ENCODE data around the gene RRP12. TPM values are rescaled to one million over a fixed set of nuclear protein-coding genes. Genes with fewer than 3 reads are reported as not detected.
A peak's percentile ranks its signal among the peaks of the same experiment; 100 is the strongest.

Gene RRP12
- total and polyA plus RNA-seq, 4 donors, result 12.7 to 44.2 (median 21.8) TPM

DNA sequence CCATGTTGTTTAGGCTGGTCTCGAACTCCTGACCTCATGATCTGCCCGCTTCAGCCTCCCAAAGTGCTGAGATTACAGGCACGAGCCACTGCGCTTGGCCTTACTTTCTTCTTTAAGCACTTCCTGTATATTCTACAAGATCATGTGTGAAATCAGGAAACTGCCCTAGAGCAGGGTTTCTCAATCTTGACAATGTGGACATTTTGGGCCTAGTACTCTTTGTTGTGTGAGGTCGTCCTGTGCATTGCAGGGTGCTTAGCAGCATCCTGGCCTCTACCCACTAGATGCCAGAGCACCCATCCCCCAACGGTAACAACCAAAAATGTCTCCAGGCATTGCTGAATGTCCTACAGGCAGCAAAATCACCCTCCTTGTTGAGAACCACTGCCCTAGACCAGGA, 24.7 kb downstream of the RRP12 start:
- Histone ChIP-seq H3K9ac (ENCODE audit: insufficient read depth in 1 of 2, low read length in 2 of 2) (no peak overlapping the region), H3K9me3 (ENCODE audit: control insufficient read depth in 4 of 4, insufficient read depth in 3 of 4, low read length in 3 of 4) (peaks cover 0 to 5% (median 0%) of the 10 kb centered on the region in 4 donors), H3K4me1 (ENCODE audit: control insufficient read depth in 5 of 5, insufficient read depth in 5 of 5, low read length in 5 of 5) (peaks cover 0 to 3% (median 0%) of the 10 kb centered on the region in 5 donors), H3K4me3 (no peak overlapping the region), H3K36me3 (ENCODE audit: control insufficient read depth in 4 of 4, insufficient read depth in 4 of 4, low read length in 4 of 4) (peaks cover 12 to 53% (median 27%) of the 10 kb centered on the region in 4 donors), H3K27me3 (ENCODE audit: control insufficient read depth in 3 of 3, insufficient read depth in 3 of 3, low read length in 2 of 3) (no peaks in the 10 kb centered on the region), H3K27ac (ENCODE audit: low read depth in 1 of 2, low read length in 1 of 2) (peak overlapping the region in 1 of 2 donors; percentile 20)
- no peak for DNase-seq
- WGBS, 2 donors, result 41 to 74% methylated on average over 6 of the region's 6 CpGs
- TF ChIP-seq, protein P1, sequence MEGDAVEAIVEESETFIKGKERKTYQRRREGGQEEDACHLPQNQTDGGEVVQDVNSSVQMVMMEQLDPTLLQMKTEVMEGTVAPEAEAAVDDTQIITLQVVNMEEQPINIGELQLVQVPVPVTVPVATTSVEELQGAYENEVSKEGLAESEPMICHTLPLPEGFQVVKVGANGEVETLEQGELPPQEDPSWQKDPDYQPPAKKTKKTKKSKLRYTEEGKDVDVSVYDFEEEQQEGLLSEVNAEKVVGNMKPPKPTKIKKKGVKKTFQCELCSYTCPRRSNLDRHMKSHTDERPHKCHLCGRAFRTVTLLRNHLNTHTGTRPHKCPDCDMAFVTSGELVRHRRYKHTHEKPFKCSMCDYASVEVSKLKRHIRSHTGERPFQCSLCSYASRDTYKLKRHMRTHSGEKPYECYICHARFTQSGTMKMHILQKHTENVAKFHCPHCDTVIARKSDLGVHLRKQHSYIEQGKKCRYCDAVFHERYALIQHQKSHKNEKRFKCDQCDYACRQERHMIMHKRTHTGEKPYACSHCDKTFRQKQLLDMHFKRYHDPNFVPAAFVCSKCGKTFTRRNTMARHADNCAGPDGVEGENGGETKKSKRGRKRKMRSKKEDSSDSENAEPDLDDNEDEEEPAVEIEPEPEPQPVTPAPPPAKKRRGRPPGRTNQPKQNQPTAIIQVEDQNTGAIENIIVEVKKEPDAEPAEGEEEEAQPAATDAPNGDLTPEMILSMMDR (IDR thresholded peaks at IDR 0.05; ENCODE audit: control extremely low read depth, extremely low read depth), result no peak
- ATAC-seq (ENCODE audit: insufficient read depth, low FRiP score), result no peak

DNA sequence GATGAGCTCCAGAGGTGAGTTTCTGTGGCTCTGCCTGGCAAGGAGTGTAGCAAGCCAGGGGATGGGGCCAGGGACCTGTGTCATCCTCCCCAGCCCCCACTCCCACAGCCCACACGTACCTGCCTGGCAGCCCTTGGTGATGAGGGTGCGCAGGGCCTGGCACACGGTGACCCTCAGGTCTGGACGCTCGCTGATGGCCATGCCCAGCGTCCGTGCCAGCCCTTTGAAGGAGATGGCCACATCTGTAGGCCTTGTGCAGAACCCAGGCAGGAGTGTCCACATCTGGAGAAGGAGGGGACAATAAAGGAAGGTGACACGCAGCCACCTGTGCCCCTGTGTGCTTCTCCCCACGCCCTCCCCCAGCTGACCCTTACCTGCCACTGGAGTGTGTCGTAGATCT, 27.7 kb downstream of the RRP12 start:
- Histone ChIP-seq H3K9ac (ENCODE audit: insufficient read depth in 1 of 2, low read length in 2 of 2) (no peak overlapping the region), H3K36me3 (ENCODE audit: control insufficient read depth in 4 of 4, insufficient read depth in 4 of 4, low read length in 4 of 4) (peaks cover 13 to 59% (median 37%) of the 10 kb centered on the region in 4 donors), H3K4me1 (ENCODE audit: control insufficient read depth in 5 of 5, insufficient read depth in 5 of 5, low read length in 5 of 5) (peaks cover 0 to 1% (median 0%) of the 10 kb centered on the region in 5 donors), H3K27ac (ENCODE audit: low read depth in 1 of 2, low read length in 1 of 2) (no peak overlapping the region), H3K27me3 (ENCODE audit: control insufficient read depth in 3 of 3, insufficient read depth in 3 of 3, low read length in 2 of 3) (no peaks in the 10 kb centered on the region), H3K4me3 (no peak overlapping the region), H3K9me3 (ENCODE audit: control insufficient read depth in 4 of 4, insufficient read depth in 3 of 4, low read length in 3 of 4) (peaks cover 0 to 3% (median 0%) of the 10 kb centered on the region in 4 donors)
- TF ChIP-seq, protein P1 (IDR thresholded peaks at IDR 0.05; ENCODE audit: control extremely low read depth, extremely low read depth), result no peak
- ATAC-seq (ENCODE audit: insufficient read depth, low FRiP score) (no peak), DNase-seq (no peak)
- WGBS, 2 donors, result 96% methylated on average over 10 of the region's 10 CpGs

GRCh38 chr10:97372233-97372875, 28.8 kb downstream of the RRP12 start:
- Histone ChIP-seq H3K9ac (ENCODE audit: insufficient read depth in 1 of 2, low read length in 2 of 2) (no peak overlapping the region), H3K4me3 (no peak overlapping the region), H3K4me1 (ENCODE audit: control insufficient read depth in 5 of 5, insufficient read depth in 5 of 5, low read length in 5 of 5) (peaks cover 0 to 1% (median 0%) of the 10 kb centered on the region in 5 donors), H3K9me3 (ENCODE audit: control insufficient read depth in 4 of 4, insufficient read depth in 3 of 4, low read length in 3 of 4) (peaks cover 0 to 3% (median 0%) of the 10 kb centered on the region in 4 donors), H3K27ac (ENCODE audit: low read depth in 1 of 2, low read length in 1 of 2) (peak overlapping the region in 1 of 2 donors; percentile 76), H3K36me3 (ENCODE audit: control insufficient read depth in 4 of 4, insufficient read depth in 4 of 4, low read length in 4 of 4) (peaks cover 11 to 54% (median 34%) of the 10 kb centered on the region in 4 donors), H3K27me3 (ENCODE audit: control insufficient read depth in 3 of 3, insufficient read depth in 3 of 3, low read length in 2 of 3) (no peaks in the 10 kb centered on the region)
- 79 to 90% methylated on average over 7 of the region's 7 CpGs for WGBS, 2 donors
- ATAC-seq (ENCODE audit: insufficient read depth, low FRiP score) (peak; percentile 38), DNase-seq (peak in 1 of 3 donors; percentile 21)
- TF ChIP-seq, protein P1 (IDR thresholded peaks at IDR 0.05; ENCODE audit: control extremely low read depth, extremely low read depth), result no peak

All from lung (tissue), 12 donors.